A673 (cell line): ENCODE results near the gene PRSS23.
A peak's percentile ranks its signal among the peaks of the same experiment; 100 is the strongest.

ENCODE experiments used
- EZH2 ChIP-seq: fragments of 200-600 bp; sonication (generic); IDR thresholded peaks from 2 replicates; pipeline ENCODE4 v1.6.1; 2017; ENCODE audit warnings: borderline replicate concordance, low read depth, mild to moderate bottlenecking, mixed read lengths, antibody characterized with exemption, low read length; ENCODE audit not compliant: poor library complexity, severe bottlenecking
- TF ChIP-seq, protein P1 (sequence below): fragments of 300-800, 200-600 bp; sonication (generic); conservative IDR thresholded peaks from 2 replicates; pipeline ENCODE4 v1.5.1; 2017; ENCODE audit warnings: low read depth, mild to moderate bottlenecking, antibody characterized with exemption, low read length, moderate library complexity, mixed read lengths

DNA sequence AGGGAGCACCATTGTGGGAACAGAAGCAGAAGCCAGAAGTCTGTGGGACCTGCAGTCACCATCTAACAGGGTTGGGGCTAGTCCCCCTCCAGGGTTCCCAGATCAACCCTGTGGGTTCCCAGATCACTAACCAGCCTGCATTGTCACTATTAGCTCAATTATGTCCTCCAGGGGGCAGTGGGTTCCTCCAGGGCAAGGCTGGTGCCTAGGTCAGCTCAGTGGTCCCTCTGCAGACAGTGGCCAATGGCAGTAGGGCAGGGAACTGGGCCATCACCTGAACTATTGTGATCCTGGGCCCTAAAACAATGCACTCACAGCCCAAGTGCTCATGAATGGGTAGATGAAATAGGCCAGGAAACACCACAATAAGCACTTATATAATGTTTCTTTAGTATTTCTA lies 18.8 kb upstream of the PRSS23 start:
- TF ChIP-seq, protein P1, sequence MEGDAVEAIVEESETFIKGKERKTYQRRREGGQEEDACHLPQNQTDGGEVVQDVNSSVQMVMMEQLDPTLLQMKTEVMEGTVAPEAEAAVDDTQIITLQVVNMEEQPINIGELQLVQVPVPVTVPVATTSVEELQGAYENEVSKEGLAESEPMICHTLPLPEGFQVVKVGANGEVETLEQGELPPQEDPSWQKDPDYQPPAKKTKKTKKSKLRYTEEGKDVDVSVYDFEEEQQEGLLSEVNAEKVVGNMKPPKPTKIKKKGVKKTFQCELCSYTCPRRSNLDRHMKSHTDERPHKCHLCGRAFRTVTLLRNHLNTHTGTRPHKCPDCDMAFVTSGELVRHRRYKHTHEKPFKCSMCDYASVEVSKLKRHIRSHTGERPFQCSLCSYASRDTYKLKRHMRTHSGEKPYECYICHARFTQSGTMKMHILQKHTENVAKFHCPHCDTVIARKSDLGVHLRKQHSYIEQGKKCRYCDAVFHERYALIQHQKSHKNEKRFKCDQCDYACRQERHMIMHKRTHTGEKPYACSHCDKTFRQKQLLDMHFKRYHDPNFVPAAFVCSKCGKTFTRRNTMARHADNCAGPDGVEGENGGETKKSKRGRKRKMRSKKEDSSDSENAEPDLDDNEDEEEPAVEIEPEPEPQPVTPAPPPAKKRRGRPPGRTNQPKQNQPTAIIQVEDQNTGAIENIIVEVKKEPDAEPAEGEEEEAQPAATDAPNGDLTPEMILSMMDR, result peak; percentile 30
- TF ChIP-seq EZH2, result no peak
